HG03025 (cell line): Measurements from ENCODE around the gene KDM8.
A peak's percentile ranks its signal among the peaks of the same experiment; 100 is the strongest.

Experiments
- ATAC-seq: cut with Tn5 transposase; IDR thresholded peaks from one replicate; pipeline ENCODE4 v1.9.1; 2021; ENCODE audit warnings: mild to moderate bottlenecking, moderate library complexity; ENCODE audit not compliant: unreplicated experiment, low FRiP score

Gene KDM8

GRCh38 chr16:27203507-27204311, at the start of gene KDM8:
TSS of gene KDM8 (plus strand) at chr16:27203526. CDS start at chr16:27210124, 6,598 bp downstream.
- peak; percentile 84 for ATAC-seq

- ATAC-seq, result no peak
Observed at GRCh38 chr16:27154705-27155521, 48.4 kb upstream of the KDM8 start.

GRCh38 chr16:27156579-27156978, 46.7 kb upstream of the KDM8 start:
- no peak for ATAC-seq

- no peak for ATAC-seq
Observed at GRCh38 chr16:27161398-27161797, 41.9 kb upstream of the KDM8 start.

GRCh38 chr16:27164352-27164751, 39.0 kb upstream of the KDM8 start:
- ATAC-seq, result no peak

GRCh38 chr16:27165576-27165975, 37.8 kb upstream of the KDM8 start:
- ATAC-seq, result no peak

GRCh38 chr16:27168790-27169189, 34.5 kb upstream of the KDM8 start:
- ATAC-seq, result no peak

GRCh38 chr16:27169511-27170071, 33.7 kb upstream of the KDM8 start:
- ATAC-seq, result no peak

- ATAC-seq, result no peak
Observed at GRCh38 chr16:27171584-27171983, 31.7 kb upstream of the KDM8 start.

GRCh38 chr16:27174007-27174406, 29.3 kb upstream of the KDM8 start:
- ATAC-seq, result no peak

- no peak for ATAC-seq
Observed at GRCh38 chr16:27174798-27175197, 28.5 kb upstream of the KDM8 start.

GRCh38 chr16:27175888-27176287, 27.4 kb upstream of the KDM8 start:
- ATAC-seq, result no peak

- ATAC-seq, result no peak
Observed at GRCh38 chr16:27177031-27177774, 26.1 kb upstream of the KDM8 start.

GRCh38 chr16:27179500-27180072, 23.7 kb upstream of the KDM8 start:
- ATAC-seq, result no peak

GRCh38 chr16:27181019-27181790, 22.1 kb upstream of the KDM8 start:
- ATAC-seq, result no peak

GRCh38 chr16:27182906-27183405, 20.4 kb upstream of the KDM8 start:
- no peak for ATAC-seq

GRCh38 chr16:27185776-27186130, 17.6 kb upstream of the KDM8 start:
- no peak for ATAC-seq

GRCh38 chr16:27188633-27189032, 14.7 kb upstream of the KDM8 start:
- ATAC-seq, result no peak

GRCh38 chr16:27189335-27189972, 13.9 kb upstream of the KDM8 start:
- no peak for ATAC-seq
